Hematopoietic multipotent progenitor cell (in vitro differentiated cells): ENCODE measurements around the gene VENTX. TPM values are rescaled to one million over a fixed set of nuclear protein-coding genes. Genes with fewer than 3 reads are reported as not detected.
A peak's percentile ranks its signal among the peaks of the same experiment; 100 is the strongest.
"Not testable (repeated sequence)": the region's sequence is repeated elsewhere in the genome, so short reads cannot be mapped to it uniquely, and the experiment has no call there.

Source experiments
- DNase-seq, 3 donors: peaks; one replicate each; pipeline ENCODE4 v3.0.0-alpha.2; 2011 to 2015; ENCODE audit warnings: low read depth in 2 of 3, low spot score in 2 of 3
- total RNA-seq: library from RNA; depleted of rRNA; stranded (reverse); fragments of >200 nt; gene quantifications from one replicate; pipeline ENCODE4 v1.2.3, GENCODE V29; 2012

VENTX gene
- total RNA-seq, 1 donor = 0.27 TPM

- not testable (repeated sequence) for DNase-seq
Measured at GRCh38 chr10:133234796-133235195, 2.9 kb upstream of the VENTX start.

GRCh38 chr10:133235265-133235855 is 2.3 kb upstream of the VENTX start:
- DNase-seq = no peak

DNA sequence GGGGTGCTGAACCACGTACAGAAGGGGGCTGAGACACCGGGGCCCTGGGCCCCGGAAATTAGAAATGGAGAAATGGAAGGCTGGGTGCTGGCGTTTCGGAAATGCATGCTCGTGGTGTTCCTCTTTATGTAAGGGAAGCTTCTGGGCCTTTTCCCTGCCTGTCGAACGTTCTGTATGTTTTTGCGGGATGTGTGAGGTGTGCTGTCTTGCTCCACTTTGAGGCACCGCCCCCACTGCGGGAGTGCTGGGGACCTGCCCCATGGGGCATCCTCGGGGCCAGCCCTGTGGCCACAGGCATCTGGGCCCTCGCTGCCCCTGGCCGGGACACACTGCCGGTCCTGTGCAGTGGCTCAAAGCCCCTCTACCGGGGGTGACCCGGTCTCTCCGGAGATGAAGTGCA is 1.7 kb upstream of the VENTX start:
- no peak for DNase-seq

GRCh38 chr10:133236401-133237240 is 1.0 kb upstream of the VENTX start:
- DNase-seq = no peak

DNA sequence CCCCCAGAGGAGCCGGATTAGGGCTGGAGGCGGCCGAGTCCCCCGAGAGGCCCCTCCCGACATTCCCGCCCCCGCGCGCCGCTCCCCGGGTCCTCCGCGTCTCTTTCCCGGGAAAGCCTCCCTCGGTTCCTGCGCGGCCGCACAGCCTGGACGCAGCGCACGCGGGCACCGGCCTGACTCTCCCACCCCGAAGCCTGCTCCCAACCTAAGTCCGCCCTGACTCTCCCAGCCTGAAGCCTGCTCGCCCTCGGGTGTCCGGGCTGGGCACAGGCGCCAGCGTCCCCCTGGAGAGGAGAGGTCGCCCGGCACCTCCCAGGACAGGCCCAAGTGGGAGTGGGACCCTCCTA is 441 bp upstream of the VENTX start:
- no peak for DNase-seq

DNA sequence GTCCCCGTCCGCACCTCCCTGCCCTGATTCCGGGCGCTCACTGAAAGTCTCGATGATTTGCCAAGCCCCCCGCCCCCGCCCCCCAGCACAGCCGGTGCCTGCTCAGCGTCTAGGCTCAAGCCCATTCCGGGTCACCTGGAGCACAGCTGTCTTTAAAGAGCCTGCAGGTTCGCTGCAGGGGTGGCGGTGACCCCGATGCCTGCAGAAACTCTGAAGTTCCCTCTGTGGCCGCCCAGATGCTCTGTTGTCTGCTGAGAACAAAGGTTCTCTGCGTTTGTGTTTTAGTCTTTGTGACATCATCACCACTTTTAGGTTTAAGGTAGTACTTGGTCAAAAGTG is 780 bp downstream of the VENTX start:
- DNase-seq = no peak

DNA sequence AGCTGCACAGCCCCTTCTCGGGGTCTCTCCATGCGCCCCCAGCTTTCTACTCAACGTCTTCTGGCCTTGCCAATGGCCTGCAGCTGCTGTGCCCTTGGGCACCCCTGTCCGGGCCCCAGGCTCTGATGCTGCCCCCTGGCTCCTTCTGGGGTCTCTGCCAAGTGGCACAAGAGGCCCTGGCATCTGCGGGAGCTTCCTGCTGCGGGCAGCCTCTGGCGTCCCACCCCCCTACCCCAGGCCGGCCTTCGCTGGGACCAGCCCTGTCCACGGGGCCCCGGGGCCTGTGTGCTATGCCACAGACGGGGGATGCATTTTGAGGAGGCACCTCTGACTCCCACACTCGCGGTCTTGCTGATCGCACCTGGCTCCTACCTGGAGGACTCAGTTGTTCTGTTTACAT is 2.3 kb downstream of the VENTX start:
- DNase-seq = no peak

GRCh38 chr10:133241501-133242205 is 4.0 kb downstream of the VENTX start:
- peak in 1 of 3 donors; percentile 58 for DNase-seq

- DNase-seq = no peak
Measured at GRCh38 chr10:133242611-133243356, 5.1 kb downstream of the VENTX start.

- no peak for DNase-seq
Measured at GRCh38 chr10:133243593-133243992, 5.9 kb downstream of the VENTX start.

DNA sequence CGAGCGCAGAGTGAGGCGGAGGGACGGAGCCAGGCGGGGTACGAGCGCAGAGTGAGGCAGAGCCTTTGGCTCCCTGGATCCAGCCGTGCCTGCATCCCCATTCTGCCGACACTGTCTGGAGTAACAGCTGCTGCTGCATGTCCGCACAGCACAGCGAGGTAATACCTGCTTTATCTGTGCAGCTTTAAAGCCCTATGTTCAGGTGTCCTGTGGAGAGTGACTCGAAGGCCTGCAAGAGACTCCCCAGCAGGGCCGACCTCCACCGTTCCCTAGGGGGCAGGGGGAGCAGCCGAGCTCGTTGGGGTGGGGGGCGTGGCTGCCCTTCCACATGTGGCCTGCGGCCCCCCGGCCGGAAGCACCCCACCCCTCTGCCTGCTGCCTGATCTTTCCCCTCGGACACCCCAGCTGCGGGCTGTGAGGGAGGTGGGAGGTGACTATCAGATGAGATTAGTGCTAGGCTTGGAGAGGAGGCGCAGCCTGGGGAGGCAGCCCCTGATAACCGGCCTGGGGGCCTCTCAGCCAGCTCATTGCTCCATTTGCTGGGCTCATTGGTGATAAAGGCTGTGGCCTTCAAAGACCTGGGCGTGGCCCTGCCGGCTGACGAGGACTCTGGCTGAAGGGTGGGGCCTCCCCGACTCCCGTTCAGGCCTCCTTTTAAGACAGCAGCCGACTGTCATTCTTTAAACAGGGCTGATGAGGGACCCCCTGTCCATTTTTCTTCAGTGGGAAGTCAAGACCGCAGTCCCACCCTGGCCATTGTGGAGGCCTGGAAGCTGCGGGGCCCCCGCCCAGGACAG is 8.0 kb downstream of the VENTX start:
- peak in 2 of 3 donors; percentile 45 for DNase-seq

DNA sequence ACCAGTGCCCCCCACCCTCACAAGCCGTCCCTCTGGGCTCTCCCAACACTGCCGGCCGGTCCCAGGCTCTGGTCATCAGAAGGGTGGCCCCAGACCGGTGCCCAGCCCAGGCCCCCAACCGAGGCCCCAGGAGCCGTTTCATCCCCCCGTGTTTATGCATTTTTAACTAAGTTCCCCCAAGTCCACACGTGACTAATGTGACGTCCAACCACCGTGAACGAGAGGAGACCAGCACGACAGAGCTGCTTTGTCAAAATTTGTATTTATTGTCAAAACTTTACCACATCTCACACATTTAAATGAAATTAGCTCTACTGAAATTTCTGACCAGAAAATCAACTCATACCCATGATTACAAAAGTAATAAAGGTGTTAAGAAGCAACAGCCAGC is 8.6 kb downstream of the VENTX start:
- DNase-seq = no peak

DNA sequence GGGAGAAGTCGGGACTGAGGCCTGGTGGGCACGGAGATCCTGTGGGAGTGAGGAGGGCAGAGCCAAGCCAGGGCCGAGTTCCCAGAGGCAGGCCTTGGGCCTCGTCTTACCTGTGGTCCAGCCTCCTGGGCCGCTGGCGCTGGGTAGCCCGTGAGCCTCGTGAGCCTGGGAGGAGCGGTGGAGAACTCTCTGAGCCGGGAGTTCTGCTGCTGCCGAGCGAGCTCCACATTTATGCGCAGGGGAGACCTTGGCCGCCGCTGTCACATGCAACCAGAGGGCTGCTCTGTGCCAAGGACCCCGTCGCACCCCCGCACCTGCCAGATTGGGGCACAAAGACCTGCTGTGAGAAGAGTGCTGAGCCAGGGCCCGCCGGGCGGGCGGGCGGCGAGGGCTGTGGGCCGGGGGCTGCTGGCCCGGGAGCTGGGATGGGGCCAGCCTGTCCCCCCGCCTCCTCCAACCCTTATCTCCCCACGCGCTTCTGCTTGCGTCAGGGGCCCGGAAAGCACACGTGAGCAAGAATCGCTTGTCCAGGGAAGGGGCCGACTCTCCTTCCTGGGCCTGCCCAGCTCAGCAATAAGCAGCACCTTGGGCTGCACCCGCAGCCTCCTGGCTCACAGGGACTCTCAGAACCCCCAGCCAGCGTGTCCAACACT is 10.2 kb downstream of the VENTX start:
- no peak for DNase-seq

DNA sequence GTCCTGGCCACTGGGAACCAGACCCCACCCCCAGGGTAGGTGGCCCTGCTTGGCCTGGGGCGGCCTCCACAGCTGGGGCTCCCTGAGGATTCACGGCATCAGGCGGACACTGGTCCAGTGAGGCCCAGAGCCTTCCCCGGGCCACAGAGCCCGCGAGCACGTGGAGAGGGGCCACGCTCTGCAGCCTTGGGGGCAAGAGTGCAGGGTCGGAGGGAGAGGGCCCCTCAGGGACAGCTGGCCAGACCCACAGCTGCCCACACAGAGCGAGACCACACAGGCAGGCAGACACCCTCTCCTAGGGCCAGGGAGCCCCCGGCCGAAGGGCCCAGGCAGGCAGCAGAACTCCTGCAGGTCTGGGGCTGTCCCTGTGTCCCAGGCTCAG is 10.7 kb downstream of the VENTX start:
- DNase-seq = no peak

- no peak for DNase-seq
Measured at GRCh38 chr10:133249094-133249780, 11.6 kb downstream of the VENTX start.

DNA sequence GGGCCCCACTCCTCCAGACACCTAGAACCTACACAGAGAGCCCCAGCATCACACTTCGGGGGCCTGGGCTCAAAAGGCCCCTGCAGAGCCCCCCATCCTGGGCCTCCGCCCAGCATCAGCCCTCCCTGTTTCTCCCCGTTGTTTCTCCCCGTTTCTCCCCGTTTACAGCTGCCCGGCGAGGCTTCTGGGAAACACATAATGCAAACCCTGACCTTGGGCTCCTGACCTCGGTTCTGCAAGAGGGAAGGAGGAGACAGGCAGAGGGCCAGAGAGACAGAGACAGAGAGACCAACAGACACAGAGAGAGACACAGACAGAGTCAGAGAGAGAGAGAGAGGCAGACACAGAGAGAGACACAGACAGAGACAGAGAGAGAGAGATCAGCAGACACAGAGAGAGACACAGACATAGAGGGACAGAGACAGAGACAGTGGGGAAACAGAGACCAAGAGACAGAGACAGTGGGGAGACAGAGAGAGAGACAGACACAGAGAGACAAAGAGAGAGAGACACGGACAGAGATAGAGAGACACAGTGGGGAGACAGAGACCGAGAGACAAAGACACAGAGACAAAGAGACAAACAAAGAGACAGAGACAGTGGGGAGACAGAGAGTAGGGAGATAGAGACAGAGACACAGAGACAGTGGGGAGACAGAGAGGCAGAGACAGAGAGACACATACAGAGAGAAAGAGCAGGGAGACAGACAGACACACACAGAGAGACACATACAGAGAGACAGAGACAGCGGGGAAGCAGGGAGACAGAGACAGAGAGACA is 12.5 kb downstream of the VENTX start:
- no peak for DNase-seq

GRCh38 chr10:133251388-133252222 is 13.9 kb downstream of the VENTX start:
- no peak for DNase-seq

GRCh38 chr10:133252223-133252552 is 14.5 kb downstream of the VENTX start:
- no peak for DNase-seq
